Left cardiac atrium (tissue), 4 donors: ENCODE results near the gene MARK4. TPM values are rescaled to one million over a fixed set of nuclear protein-coding genes. Genes with fewer than 3 reads are reported as not detected.

Source experiments
- ATAC-seq, 2 donors: fragments of 200-7000 bp; cut with Tn5 transposase; one replicate each; pipeline ENCODE4 v1.9.1; 2020; ENCODE audit warnings: mild to moderate bottlenecking in 2 of 2, moderate library complexity in 2 of 2
- DNase-seq: peaks from one replicate; pipeline ENCODE4 v3.0.0-alpha.2; 2020
- intact Hi-C, 2 donors: fragments of 100-400 bp; cut with DNase I; formaldehyde crosslinking; loops; one replicate each; pipeline versions ENCODE4 v1.14.1 to v1.15.1; 2022 to 2023
- total RNA-seq, 2 donors: library from RNA; stranded (reverse); fragmentation: NEBNext Ultra II Directional; extraction: Animal tissue kit (Norgen Biotek cat#: 25700); gene quantifications; one replicate each; pipeline ENCODE4 v1.2.1, GENCODE V29; 2021
- donor health status: DM: no; HTN: yes; CAD: no.
- donor health status: DM: no; HTN: yes; CAD: no; lungs with severe emphysema.
- donor health status: DM: yes; HTN: yes; CAD: no.
- donor health status: Dilated cardiomyopathy.

The MARK4 gene
- total RNA-seq, 2 donors from 2014 or later: 30.2 to 38.8 TPM

GRCh38 chr19:45348367-45349125 lies 97.5 kb downstream of the MARK4 start:
- ATAC-seq (no peak), DNase-seq (no peak)

GRCh38 chr19:45349126-45349415 lies 98.0 kb downstream of the MARK4 start:
- ATAC-seq: no peak
- intact Hi-C loops: no loop called here

More at GRCh38 chr19:45348367-45349125, 97.5 kb downstream of the MARK4 start:
- intact Hi-C loops: no loop called here

GRCh38 chr19:45349430-45349941 lies 98.4 kb downstream of the MARK4 start:
- ATAC-seq (no peak), DNase-seq (no peak)
- intact Hi-C loops: no loop called here

More at GRCh38 chr19:45349126-45349415, 98.0 kb downstream of the MARK4 start:
- DNase-seq: no peak

DNA sequence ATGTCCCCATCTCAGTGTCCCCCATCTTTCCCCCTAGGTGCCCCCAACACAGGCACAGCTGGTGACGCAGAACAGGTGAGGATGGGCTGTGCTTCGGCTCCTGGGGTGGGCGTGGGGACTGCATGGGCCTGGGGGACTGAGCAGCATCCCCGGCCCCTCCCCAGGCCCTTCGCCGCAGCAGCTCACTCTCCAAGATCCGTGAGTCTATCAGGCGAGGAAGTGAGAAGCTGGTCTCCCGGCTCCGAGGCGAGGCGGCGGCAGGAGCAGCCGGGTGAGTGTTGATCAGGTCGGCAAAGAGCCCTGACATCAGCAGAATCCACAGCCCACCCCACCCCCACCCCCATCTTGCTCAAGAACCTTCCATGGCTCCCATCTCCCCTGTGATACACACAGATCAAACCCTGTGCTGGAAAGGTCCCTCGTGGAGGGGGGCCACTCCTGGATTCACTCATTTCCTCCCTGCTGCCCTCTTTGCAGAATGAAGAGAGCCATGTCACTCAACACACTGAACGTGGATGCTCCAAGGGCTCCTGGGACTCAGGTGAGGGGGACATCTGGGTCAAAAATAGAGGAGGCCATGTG lies 99.5 kb downstream of the MARK4 start:
- DNase-seq (no peak), ATAC-seq (no peak)
- intact Hi-C loops: no loop called here

- intact Hi-C loops: no loop called here
- ATAC-seq: no peak
- DNase-seq: no peak
Observed at GRCh38 chr19:45351401-45351952, 100.4 kb downstream of the MARK4 start.

DNA sequence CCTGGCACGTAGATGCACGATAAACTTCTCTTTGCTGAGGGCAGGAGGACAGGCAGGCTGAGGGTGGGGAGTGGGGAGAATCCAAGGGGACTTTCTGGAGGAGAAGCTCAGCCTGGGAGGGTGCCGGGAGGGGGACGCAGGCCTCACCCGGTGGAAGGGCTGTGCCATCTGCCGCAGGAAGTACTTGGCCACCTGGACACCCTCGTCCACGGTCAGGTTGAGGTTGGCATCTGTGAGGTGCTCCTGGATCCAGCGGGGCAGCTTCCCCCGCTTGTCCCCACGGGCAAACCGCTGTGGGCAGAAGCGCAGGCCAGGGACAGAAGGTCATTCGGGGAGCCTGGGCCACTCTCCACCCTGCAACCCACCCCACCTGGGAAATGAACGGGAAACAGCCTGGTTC lies 101.0 kb downstream of the MARK4 start:
- intact Hi-C loops: no loop called here
- DNase-seq (no peak), ATAC-seq (no peak)

DNA sequence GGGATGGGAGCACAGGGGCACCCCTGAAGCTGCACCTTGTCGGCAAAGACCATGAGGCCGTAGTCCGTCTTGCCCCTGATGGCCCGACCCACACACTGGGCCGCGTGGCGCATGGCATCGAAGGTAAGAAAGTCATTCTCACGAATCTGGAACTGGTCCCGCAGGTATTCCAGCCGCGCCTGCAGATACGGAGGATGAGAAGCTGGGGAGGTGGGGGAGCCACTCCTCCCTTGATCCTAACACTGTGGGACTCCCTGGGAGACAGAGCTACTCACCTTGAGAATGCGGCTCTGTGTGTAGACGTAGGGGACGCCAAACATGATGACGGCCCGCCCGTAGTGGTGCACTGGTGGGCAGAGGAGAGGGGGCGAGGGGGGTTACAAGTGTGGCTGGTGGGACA lies 101.4 kb downstream of the MARK4 start:
- intact Hi-C loops: no loop called here

GRCh38 chr19:45352914-45353796 lies 102.1 kb downstream of the MARK4 start:
- intact Hi-C loops: no loop called here
- DNase-seq (no peak), ATAC-seq (no peak)

More for the DNA sequence above, 101.4 kb downstream of the MARK4 start:
- DNase-seq (no peak), ATAC-seq (no peak)

DNA sequence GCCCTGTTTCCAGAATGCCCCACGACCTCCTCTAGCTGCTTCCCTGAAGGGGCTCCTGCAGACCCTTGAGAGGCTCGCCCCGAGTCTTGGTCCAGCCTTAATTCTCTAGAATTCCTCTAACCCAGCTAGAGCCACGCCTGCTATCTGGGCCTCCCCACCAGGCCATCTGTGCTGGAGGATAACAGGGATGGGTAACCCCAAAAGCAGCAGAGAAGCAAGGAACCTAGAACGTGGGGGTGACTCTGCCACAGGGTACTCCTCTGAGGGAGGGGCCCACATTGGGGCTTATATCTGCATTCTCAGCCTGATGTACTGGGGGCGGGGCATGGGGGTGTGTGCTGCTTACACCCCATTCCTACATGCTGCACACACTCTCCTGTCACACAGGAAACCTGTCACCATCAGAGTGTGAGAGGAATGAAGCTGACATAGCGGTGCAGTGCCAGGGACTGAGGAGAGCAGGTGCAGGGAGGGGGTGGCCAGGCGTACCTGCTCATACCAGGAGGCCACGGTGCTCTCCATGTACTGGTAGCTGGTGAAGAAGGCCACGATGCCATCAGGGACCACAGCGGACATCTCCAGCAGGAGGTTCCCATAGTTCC lies 103.3 kb downstream of the MARK4 start:
- DNase-seq (no peak), ATAC-seq (no peak)
- intact Hi-C loops: no loop called here

Other genes starting within 250 kb of the MARK4 start
- 10 to 100 TPM in 1 of 2 donors, 1 to 10 TPM in 1; 4.4 to 10.7 TPM for gene RELB, start 249.8 kb upstream of the MARK4 start, total RNA-seq
- gene CLASRP, start 212.2 kb upstream of the MARK4 start, total RNA-seq: 10 to 100 TPM; 34.0 to 47.7 TPM
- gene ZNF296, start 174.8 kb upstream of the MARK4 start, total RNA-seq: under 1 TPM; 0.44 to 0.73 TPM
- 10 to 100 TPM; 13.9 to 14.1 TPM for gene GEMIN7, start 172.0 kb upstream of the MARK4 start, total RNA-seq
- 10 to 100 TPM; 19.4 to 21.4 TPM for gene PPP1R37, start 158.1 kb upstream of the MARK4 start, total RNA-seq
- under 1 TPM in 1 of 2 donors, not detected in 1; 0.05 TPM for gene NKPD1, start 90.3 kb upstream of the MARK4 start, total RNA-seq
- 10 to 100 TPM; 13.6 to 14.3 TPM for gene TRAPPC6A, start 73.0 kb upstream of the MARK4 start, total RNA-seq
- gene BLOC1S3, start 72.5 kb upstream of the MARK4 start, total RNA-seq: 1 to 10 TPM; 6.1 to 7.0 TPM
- gene EXOC3L2, start 5.9 kb upstream of the MARK4 start, total RNA-seq: 1 to 10 TPM; 1.9 to 2.6 TPM
- gene CKM, start 71.6 kb downstream of the MARK4 start, total RNA-seq: 1,000 to 10,000 TPM; 3,072 to 3,213 TPM
- gene KLC3, start 89.5 kb downstream of the MARK4 start, total RNA-seq: under 1 TPM; 0.21 to 0.24 TPM
- gene ERCC2, start 119.3 kb downstream of the MARK4 start, total RNA-seq: 10 to 100 TPM; 12.7 to 13.0 TPM
- gene PPP1R13L, start 153.8 kb downstream of the MARK4 start, total RNA-seq: 100 to 1,000 TPM; 123 to 143 TPM
- gene POLR1G, start 155.4 kb downstream of the MARK4 start, total RNA-seq: 1 to 10 TPM; 4.6 to 5.5 TPM
- 100 to 1,000 TPM; 105 to 140 TPM for gene ERCC1, start 172.6 kb downstream of the MARK4 start, total RNA-seq
- 1 to 10 TPM; 1.5 to 5.5 TPM for gene FOSB, start 216.7 kb downstream of the MARK4 start, total RNA-seq
- gene RTN2, start 245.8 kb downstream of the MARK4 start, total RNA-seq: 10 to 100 TPM; 13.0 to 16.3 TPM
- gene PPM1N, start 247.2 kb downstream of the MARK4 start, total RNA-seq: 1 to 10 TPM in 1 of 2 donors, under 1 TPM in 1; 0.47 to 1.0 TPM